NCI-H1417 (cell line): Measurements from ENCODE around the gene OASL.

Source experiments
- DNase-seq, 3 experiments: peaks; one replicate each; lab custom pipeline; 2025; lab: John Stamatoyannopoulos, UW

OASL gene

DNA sequence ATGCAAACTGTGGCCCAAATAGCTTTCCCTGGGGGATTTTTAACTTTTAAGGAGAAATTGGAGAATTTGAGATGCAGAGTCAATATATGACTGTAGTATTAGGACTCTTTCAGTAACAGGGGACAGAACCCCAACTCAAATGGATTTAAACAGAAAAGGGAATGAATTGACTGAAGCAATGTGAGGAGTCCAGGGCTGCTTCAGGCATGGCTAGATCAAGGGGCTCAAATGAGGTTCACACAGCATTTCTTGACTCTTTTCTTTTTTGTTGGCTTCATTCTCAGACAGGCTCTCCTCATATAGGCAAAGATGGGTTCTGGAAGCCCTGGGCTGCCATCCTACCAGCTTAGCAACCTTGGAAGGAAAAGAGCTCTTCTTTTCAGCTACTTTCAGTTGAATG lies 47.1 kb downstream of the OASL start:
- no peak for DNase-seq

DNA sequence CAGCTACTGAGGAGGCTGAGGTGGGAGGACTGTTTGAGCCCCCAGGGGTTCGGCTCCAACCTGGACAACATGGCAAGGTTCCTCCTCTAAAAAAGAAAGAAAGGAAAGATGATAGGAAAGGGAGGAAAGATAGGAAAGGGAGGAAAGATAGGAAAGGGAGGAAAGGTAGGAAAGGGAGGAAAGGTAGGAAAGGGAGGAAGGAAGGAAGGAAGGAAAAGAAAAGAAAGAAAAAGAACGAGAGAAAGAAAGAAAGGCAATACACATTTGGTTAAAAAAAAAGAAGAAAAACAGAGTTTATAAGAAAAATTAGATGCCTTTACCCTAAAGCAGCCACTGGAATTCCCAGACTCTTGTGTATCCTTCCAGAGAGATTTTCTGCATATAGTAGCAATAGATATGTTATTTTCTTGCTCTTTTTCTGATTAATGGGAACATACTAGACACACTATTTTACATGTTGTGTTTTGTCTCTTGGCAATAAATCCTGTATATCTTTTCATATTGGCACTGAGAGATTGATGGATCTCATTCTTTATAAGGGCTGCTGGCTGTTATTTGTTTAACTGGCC lies 48.5 kb downstream of the OASL start:
- no peak for DNase-seq

DNA sequence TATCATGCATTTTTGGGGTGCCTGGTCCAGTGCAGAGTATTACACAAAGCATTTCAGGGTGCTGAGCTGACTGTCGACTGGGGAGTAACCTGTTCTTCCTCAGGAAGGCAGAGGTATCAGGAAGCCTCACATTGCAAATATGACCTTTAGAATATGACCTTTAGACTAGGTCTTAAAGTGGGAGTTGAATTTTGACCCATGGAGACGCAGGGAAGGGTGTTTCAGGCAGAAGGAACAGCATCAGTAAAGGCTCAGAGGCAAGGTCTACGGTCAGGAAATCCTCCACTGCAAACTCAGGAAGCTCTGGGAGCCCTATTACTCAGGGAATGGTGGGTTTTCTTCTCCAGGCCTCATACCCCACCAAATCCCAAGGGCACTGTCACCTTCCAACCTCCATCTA lies 49.4 kb downstream of the OASL start:
- DNase-seq, result no peak

DNA sequence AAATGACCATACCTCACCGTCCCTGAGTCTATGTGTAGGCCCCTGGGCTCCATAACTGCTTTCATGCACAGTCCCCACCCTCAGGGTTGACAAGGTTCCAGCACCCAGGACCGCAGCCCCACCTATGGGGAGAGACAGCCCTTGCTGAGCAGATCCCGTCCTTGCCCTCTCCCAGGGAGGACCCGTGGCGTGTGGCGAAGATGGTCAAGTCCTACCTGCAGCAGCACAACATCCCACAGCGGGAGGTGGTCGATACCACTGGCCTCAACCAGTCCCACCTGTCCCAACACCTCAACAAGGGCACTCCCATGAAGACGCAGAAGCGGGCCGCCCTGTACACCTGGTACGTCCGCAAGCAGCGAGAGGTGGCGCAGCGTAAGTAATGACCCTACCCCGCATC lies 50.4 kb downstream of the OASL start:
- DNase-seq, result no peak

DNA sequence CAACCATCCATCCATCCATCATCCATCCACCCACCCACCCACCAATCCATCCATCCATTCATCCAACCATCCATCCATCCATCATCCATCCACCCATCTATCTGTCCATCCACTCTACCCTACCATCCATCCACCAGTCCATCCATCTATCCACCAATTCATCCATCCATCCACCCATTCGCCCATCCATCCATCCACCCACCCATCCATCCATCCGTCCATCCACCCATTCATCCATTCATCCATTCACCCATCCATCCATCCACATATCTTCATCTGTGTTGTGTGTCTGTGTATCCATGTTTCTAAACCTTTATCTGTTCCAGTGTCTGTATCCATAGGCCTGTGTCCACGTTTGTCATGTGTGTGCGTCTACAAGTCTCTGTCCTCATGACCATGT lies 50.8 kb downstream of the OASL start:
- DNase-seq, result no peak

DNA sequence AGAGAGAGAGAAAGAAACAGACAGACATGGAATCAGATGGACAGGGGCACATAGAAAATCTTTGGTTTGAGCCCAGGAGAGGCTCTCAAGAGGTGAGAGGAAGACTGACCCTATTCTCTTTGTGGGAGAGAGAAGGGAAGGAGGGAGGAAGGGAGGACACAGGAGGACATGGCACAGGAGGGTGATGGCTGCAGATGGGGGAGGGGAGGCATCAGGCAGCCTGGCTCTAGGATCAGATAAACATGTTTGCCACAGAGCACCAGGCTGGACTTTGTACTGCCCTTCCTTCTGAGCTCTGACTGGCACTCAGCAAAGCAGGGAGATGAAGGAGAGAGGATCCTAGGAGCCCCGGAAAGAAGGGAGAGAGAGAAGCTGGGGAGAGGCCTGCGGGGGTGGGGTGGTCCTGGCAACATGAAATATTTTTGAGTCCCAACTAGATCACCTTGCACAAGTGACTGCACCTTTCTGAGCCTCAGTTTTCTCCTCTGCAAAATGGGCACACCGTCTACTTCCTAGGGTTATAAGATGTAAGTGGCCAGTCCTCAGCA lies 54.6 kb downstream of the OASL start:
- DNase-seq, result peak in 1 of 3 experiments; percentile 24

DNA sequence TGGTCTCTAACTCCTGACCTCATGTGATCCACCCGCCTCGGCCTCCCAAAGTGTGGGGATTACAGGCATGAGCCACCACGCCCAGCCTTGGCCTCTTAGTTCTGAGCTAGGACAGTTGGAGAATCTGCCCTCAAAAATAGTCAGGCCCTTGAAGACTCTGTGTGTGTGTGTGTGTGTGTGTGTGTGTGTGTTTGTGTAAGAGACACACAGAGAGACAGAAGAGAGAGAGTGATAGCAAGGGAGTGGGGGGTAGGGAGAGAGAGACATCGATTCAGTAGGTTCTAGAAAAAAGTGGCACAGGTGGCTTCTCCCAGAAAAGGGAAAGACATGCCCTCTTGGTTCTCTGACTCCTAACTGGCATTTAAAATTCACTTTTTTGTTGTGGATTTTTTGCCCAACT lies 55.3 kb downstream of the OASL start:
- DNase-seq, result no peak

DNA sequence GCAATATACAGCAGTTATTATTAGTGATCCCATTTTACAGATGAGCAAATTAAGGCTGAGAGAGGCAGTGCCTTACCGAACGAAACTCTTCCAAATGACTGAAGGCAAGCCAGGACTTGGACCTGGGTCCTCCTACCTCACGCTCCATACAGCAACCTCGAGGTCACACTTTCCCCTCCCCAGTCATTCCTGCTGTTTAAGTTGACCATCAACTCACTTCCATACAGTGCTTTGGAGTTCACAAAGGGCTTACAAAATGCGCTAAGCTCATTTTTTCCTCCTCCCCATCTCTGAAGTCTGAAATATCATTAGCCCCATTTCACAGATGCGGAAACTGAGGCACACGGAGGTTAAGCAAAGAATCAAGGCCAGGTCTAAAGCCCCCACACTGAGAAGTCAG lies 56.4 kb downstream of the OASL start:
- DNase-seq, result no peak

DNA sequence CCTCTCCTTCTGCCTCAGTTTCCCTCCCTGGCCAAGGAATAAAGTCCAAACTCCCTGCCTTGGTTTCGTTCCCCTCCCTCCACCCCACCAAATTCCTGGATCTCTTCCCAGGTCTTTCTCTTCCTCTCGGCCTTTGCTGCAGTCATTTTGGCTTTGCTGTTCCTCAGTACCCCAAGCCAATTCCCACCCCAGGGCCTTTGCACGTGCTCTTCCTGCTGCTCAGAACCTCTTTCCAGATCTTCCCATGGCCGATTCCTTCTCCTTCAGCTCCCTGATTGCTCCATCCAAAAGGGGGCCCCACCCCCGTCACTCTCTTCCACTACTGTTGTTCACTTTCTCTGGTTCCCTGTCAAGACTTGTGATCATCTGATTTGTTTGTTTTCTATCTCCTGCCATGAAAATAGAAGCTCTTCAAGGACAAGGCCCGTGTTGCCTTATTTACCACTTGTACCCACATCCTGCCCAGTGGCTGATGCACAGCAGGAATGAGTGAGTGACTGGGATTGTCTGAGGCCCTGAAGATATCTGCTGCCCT lies 57.6 kb downstream of the OASL start:
- no peak for DNase-seq

DNA sequence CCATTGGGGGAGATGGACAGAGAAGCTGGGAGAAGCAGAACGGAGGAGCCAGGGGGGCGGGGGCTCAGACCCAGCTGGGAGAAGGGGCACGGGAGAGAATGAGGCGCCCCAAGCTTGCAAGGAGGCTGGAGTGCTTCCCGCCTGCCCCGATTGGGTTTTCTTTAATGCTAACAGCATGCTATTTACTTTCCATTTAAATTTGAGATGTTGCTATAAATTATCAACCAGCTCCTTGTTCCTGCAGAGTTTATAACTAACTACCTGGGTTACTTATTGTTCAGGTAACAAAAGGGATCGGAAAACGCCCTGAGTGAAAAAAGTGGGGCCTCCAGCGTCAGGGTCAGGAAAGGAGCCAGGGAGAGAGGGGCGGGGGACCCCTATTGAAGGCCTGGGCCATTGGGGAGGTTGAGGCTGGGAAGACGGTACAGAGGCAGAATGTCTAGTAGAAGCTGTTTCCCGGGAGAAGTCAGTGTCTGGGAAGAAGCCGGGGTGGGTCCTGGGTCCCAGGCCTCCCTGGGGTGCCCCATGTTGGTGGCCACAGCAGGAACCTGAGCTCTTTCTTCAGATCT lies 58.2 kb downstream of the OASL start:
- DNase-seq, result peak in 1 of 3 experiments; percentile 30

DNA sequence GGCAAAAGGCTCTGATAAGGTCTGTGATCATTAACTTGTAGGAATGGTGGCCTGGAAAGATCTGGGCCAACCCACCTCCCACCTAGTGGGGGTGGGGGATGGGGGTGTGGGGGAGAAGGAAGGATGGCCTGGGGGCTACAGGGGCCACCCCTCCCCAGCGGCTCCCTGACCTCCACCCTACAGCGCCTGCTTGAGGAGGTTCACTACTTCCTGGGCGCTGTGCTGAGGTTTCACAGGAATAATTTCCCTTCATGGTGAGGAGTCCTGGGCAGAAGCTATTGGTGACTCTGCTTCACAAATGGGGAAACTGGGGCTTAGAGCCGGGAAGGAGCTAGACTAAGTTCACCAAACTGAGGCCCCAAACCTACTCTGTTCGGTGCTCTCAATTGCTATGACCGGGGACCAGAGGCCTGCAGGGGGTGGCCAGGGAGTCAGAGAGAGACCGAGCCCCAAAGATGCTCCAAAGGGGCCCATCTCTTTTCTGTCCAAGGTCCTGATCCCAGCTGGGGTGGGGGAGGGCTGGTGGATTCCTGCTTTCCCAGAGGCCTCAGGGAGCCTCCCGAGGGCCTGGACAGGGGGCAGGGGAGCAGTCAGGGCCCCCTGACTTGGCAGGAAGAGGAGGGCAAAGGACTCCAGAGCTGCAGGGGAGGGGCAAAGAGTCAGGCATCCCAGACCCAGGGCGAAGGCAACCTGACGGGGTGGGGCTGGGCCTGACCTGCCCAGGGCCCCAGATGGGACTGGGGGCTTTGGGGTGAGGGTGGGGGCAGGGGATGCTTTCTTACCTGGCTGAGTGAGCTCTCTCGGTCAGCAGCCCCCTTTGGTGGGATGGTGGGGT lies 59.0 kb downstream of the OASL start:
- no peak for DNase-seq

DNA sequence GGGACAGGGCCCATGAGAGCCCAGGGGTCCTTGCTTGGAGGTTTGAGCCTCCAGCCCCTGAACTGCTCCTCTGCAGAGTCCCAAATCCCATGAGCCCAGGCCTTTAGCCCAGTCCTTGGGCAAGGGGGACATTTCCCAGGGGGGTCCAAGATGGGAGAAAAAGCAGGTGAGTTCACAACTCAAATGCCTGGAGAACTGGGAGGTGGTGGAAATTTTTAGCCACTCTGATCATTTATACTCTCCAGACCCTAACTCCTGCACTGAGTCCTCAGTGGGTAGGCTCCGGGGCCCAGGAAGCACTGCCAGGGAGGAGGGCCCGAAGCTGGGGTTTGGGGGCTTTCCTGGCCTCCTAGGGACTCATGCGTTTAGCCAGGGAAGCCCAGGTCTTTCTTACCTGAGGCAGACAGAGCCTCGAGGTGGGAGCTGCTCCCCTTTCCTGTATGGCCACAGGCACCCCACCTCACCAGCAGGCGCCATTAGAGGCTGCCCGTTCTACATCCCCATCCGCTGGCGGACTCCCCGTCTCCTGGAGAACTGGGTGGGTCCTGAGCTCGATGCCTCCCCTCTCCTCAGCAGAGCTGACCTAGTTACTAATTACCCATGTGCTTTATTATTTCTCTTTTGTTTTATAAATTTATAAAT lies 59.7 kb downstream of the OASL start:
- no peak for DNase-seq

DNA sequence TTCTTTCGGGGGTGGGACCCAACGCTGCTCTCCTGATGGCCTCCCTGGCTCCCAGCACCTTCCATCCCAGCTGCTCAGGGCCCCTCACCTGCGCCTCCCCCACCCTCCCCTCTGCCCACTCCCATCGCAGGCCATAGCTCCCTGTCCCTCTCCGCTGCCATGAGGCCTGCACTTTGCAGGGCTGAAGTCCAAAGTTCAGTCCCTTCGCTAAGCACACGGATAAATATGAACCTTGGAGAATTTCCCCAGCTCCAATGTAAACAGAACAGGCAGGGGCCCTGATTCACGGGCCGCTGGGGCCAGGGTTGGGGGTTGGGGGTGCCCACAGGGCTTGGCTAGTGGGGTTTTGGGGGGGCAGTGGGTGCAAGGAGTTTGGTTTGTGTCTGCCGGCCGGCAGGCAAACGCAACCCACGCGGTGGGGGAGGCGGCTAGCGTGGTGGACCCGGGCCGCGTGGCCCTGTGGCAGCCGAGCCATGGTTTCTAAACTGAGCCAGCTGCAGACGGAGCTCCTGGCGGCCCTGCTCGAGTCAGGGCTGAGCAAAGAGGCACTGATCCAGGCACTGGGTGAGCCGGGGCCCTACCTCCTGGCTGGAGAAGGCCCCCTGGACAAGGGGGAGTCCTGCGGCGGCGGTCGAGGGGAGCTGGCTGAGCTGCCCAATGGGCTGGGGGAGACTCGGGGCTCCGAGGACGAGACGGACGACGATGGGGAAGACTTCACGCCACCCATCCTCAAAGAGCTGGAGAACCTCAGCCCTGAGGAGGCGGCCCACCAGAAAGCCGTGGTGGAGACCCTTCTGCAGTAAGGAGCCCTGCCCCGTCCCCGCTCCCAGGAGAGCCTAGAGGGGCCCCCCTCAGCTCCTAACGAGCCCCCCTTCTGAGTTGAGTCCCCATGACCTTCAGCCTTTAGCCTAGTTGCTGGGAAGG lies 60.5 kb downstream of the OASL start, which contains the start of gene HNF1A:
TSS of gene HNF1A (plus strand) at position 248 of the 924 bp plus-strand sequence. CDS start at position 474, 226 bp downstream.
- no peak for DNase-seq

DNA sequence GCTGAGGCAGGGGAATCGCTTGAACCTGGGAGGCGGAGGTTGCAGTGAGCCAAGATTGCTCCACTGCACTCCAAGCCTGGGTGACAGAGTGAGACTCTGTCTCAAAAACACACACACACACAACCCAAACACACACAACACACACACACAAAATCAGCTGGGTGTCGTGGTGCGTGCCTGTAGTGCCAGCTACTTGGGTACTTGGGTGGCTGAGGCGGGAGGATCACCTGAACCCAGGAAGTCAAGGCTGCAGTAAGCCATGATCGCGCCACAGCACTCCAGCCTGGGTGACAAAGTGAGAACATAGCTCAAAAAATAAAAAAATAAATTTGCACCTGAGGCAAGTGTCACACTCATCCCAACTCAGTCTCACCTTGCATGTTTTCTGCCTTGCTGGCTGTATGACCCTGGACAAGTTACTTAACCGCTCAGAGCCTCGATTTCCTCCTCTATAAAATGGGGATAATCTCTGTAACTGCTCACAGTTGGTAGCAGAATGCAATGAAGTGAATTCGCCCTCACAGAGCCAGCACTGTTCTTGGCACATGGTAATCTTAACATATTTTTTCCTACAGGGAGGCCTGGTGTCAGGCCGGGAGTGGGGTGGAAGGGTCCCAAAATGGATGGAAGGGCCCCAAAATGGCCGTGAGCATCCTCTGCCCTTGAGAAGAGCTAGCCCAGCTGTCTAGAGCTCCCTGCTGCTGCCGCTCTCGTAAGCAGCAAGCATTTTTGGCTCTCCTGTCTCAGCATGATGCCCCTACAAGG lies 61.3 kb downstream of the OASL start:
- DNase-seq, result no peak

DNA sequence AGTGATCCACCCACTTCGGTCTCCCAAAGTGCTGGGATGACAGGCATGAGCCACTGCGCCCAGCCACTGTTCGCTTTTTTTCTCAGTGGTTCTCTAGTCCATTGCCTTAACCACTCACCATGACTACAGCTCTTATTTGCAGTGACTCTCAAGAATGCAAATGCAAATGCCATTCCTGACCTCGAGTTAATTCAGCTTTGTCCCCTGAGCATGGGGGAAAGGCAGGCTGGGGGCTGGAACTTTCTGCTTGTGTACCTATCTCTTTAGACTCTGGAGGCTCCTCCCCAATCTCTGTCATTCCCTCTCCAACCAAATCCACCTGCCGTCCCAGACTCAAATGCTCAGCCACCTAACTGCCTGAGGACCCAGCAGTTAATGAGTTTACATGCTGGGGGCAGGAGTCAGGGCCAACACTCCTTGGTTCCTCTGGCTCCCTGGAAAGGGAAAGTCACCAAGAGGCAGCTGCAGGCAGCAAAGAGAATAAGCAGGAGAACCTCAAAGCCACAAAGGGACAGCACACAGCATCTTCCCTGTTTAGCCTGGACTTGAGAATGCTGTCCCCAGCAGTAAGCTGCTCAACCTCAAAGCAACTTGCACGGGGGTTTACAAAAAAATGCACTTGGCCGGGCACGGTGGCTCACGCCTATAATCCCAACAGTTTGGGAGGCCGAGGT lies 66.0 kb downstream of the OASL start:
- peak; percentile 29 to 86 (median 65) for DNase-seq

DNA sequence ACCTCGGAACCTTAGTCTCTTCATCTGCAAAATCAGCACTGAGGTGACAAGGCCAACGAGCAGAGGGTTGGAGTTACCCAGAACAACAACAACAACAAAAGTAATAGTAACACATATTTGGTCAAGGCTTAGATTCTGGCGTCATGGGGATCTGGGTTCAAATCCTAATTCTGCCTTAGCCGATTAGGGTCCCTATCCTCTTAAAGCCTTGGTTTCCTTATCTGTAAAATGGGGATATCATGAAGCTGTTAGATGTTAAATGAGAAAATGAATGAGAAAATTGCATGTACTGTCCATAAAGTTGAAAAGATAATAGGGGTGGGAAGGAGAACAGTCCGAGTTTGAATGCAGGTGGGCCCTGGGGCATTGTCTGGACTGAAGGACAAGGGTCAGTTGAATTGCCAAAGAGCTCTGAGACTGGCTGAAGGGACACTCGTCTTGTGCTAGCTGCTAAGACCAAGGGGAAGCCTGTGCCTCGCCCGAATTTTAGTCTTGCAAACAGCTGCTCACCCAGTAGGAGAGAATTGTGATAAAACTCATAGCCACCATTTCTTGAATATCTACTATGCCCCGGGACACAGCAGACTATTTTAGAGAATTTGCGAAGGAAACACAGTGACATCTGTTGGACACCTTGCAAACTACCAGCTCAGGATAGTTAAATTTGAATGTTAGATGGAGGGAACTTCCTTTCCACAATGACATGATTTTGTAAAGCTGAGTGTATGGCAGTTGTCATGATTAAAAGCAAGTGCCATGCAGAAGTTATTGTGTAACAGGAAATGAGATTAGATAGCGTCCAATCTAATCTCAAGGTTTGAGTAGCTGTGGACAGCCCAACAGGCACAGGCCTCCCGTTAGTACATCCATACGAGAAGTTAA lies 67.5 kb downstream of the OASL start:
- DNase-seq, result peak in 2 of 3 experiments; percentile 62 to 68

DNA sequence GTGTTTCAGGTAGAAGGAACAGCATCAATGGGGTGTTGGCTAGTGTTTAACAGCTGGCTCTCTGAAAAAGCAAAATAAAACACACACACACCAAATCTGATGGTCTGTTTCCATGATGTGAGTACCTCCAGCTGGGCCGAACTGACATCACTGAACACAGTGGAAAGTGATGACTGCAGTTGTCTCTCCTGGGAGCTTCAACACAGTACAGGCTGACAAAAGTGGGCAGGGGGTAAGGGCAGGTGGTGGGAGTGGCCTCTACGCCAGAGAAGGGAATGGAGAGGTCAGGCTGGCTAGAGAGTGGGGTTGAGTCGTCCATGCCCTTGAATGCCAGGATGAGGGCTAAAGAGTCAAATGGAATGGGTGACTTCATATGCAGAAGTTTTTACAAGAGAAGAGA lies 68.7 kb downstream of the OASL start:
- no peak for DNase-seq
